GM18873 (cell line): ENCODE results near the gene DYNC1LI2.
"Not testable (repeated sequence)": the region's sequence is repeated elsewhere in the genome, so short reads cannot be mapped to it uniquely, and the experiment has no call there.

Experiments used
- ATAC-seq: cut with Tn5 transposase; IDR thresholded peaks from one replicate; pipeline ENCODE4 v1.9.1; 2021; ENCODE audit warnings: mild to moderate bottlenecking, moderate library complexity, moderate number of reproducible peaks; ENCODE audit not compliant: unreplicated experiment, low FRiP score

The DYNC1LI2 gene

DNA sequence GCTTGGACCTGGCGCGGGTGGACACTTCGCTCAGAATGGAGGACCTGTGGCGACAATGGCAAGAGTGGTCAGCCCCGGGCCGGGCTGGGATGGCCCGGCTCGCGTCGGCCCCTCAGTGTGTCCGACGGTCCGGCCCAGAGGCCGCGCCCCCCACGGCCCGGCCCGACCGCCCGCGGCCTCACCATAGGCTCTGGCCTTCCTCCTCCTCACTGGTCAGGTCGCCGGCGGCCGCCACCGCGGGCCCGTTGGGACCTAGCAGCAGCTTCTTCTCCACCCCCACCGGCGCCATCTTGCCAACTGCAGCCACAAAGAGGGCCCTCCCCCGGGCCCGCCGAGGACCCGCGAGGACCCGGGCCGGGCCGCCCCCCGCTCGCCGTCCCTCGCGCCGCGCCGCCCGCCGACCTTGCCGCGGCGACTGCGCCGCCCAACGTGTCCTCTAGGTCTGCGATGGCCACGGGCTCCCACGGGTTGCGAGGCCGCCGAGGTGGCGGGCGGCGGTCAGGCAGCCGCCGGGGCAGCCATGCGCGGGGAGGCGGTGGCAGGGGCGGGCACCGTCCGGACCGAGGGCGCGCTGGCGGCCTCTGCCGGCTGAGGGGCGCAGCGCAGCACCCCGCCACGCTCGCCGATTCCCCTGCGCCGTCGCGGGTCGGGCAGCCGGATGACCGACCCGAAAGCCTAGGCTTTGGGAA is at the start of gene DYNC1LI2:
DYNC1LI2 (minus strand) TSS at position 307 of the 689 bp plus-strand sequence; CDS start at position 289, 18 bp downstream.
- ATAC-seq = peak; percentile 67

DNA sequence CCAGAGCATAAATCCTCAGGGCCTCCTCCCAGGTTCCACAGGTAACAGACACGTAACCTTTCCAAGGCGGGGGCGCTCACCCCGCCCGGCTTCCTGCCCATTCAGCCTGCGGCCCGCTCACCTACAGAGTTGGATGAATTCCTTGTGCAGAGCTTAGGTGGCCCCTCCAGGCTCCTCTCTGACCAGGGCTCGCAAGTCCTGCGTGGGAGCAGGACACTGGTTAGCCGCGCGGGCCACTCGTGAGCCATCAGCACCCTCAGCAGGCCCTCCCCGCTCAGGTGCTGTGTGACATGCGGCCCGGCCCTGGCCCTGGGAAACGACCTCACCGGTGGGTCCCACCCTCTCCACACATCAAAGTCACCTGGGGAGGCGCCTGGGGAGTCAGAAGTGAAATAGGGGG is 49.4 kb upstream of the DYNC1LI2 start:
- no peak for ATAC-seq

- no peak for ATAC-seq
Observed at GRCh38 chr16:66798161-66798560, 46.8 kb upstream of the DYNC1LI2 start.

DNA sequence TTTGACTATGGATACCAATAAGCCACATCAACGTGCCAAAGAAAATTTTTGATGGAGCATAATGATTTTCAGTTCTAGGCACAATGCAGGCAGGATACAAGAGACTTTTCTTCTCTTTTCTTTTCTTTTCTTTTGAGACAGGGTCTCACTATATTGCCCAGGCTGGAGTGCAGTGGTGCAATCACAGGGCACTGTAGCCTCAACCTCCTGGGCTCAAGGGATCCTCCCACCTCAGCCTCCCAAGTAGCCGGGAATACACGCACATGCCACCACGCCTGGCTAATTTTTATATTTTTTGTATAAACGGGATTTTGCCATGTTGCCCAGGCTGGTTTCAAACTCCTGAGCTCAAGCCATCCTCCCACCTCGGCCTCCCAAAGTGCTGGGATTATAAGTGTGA is 42.6 kb upstream of the DYNC1LI2 start:
- ATAC-seq = not testable (repeated sequence)

GRCh38 chr16:66790130-66790733 is 38.8 kb upstream of the DYNC1LI2 start:
- no peak for ATAC-seq

GRCh38 chr16:66787427-66787826 is 36.0 kb upstream of the DYNC1LI2 start:
- ATAC-seq = no peak

- ATAC-seq = no peak
Observed at GRCh38 chr16:66786551-66786950, 35.1 kb upstream of the DYNC1LI2 start.

DNA sequence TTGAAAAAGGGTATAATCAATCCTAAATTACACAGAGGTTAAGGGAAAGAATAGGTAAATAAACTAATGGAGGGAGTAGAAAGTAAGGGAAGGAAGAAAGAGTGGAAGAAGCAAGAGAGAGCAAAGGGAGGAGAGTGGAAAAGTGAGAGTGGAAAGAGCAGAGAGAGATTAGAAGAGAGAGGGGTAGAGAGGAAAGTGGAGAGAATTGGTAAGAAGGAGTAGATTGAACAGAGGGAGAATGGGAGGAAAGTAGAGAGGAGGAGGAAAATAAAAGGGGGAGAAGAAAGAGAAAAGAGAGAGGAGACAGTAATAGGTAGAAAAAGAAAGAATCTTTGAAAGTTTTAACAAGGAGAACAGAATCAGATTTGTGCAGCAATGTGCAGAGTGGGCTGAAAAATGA is 25.0 kb upstream of the DYNC1LI2 start:
- no peak for ATAC-seq

- no peak for ATAC-seq
Observed at GRCh38 chr16:66774981-66775380, 23.6 kb upstream of the DYNC1LI2 start.

- ATAC-seq = no peak
Observed at GRCh38 chr16:66758086-66758485, 6.7 kb upstream of the DYNC1LI2 start.

DNA sequence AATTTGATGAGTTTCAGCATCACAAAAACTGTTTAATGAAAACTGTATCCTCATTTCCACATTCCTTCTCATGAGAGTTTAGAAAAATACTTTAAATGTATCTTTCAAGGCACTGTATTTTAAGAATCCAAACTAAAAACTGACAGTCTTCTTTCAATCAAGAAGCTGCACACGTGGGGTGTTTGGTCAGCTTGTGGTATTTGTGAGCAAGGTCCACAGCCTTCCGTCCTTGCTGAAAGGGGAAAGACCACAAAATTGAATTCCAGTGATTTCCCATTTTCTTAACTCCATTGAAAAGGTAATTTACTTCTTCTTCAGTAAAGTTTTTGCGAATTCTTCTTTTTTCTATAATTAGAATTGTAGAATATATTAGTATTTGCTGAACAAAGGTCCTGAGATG is 3.4 kb upstream of the DYNC1LI2 start:
- no peak for ATAC-seq

DNA sequence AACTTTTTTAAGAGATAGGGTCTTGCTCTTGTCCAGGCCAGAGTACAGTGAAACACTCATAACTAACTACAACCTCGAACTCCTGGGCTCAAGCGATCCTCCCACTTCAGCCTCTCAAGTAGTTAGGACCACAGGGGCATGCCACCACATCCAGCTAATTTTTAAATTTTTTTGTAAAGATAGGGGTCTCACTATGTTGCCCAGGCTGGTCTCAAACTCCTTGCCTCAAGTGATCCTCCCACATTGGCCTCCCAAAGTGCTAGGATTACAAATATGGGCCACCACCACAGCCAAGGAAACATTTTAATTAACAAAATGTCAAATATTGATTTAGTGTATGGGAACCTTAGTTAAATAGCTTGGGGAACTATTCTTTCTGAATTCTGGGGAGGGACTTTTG is 2.8 kb upstream of the DYNC1LI2 start:
- no peak for ATAC-seq

DNA sequence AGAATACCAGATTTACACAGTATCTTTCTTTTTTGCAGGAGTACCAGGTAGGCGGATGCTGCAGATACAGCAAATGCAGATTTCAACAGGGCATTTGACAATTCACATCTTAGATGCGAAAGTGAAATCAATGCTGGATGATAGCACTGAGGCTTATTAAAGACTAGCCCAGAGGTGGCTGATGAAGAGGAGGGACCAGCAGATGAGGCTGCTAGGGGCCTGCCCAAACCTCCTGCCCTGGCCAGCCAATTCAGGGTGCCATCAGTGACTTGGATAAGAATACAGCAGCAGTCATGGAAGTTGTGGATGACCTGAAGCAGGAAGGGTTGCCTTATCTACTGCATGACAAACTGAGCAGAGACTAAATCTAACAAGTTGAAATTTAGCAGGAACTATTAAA is 1.5 kb upstream of the DYNC1LI2 start:
- ATAC-seq = no peak

GRCh38 chr16:66752379-66752778 is 970 bp upstream of the DYNC1LI2 start:
- ATAC-seq = no peak

DNA sequence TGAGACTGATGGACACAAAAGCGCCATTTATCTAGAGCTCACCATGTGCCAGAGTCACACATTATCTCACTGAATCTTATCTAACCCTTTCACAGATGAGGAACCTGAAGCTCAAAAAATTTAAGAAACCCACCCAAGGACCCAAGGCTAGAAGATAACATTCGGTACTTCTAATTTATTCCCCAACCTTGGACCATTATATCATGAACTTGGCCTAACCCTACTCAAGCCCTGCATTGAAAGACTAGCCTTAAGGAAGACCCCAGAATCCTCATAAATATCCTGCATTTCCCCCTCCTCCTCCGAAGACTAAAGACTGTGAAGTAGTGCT is 548 bp upstream of the DYNC1LI2 start:
- no peak for ATAC-seq

DNA sequence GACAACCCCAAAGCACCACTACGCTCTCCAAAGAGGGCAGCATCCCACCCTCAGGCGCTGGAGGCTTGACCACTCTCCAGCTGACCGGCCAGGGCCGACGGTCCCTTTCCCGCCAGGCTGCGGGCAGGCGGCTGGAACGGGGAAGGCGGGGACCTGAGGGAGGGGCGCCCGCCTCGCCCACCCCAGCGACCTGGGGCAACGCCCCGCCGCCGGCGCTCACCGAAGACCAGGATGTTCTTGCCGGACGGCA is 431 bp downstream of the DYNC1LI2 start:
- peak; percentile 16 for ATAC-seq

DNA sequence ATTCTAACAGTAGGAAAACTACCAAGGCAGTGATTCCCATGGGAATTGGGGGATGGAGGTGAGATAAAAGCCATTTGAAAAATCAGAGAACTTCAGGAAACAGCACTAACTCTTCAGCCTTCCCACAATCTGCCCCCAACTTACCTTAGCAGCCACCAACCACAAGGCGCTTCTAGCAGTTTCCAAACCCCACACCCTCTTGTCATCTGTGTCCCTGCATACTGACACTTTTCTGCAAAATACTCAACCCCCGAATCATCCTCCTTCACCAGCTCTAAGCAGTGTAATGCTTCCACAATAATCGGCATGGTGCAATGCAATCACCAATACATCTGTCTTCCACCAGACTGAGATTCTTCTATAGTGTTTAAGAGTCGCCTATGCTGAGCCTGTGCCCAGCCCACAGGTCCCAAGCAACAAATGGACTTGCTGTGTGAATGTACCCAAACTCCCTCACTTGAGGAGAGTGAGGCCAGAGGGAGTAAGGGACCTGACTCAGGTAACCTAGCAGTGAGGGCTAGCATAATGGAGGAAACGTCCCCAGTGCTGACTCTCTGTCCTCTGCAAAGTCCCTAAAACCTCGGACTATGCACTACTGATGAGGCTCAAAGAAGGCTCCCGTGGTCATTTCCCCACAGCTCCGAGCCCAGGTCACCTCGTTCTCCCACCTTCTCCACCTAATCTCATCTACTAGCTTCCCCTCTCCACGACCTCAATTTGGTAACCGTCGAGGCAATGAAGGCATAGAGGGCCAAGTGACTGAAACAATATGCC is 943 bp downstream of the DYNC1LI2 start:
- ATAC-seq = no peak

- ATAC-seq = no peak
Observed at GRCh38 chr16:66746682-66747081, 4.7 kb downstream of the DYNC1LI2 start.

GRCh38 chr16:66746048-66746447 is 5.4 kb downstream of the DYNC1LI2 start:
- ATAC-seq = no peak

DNA sequence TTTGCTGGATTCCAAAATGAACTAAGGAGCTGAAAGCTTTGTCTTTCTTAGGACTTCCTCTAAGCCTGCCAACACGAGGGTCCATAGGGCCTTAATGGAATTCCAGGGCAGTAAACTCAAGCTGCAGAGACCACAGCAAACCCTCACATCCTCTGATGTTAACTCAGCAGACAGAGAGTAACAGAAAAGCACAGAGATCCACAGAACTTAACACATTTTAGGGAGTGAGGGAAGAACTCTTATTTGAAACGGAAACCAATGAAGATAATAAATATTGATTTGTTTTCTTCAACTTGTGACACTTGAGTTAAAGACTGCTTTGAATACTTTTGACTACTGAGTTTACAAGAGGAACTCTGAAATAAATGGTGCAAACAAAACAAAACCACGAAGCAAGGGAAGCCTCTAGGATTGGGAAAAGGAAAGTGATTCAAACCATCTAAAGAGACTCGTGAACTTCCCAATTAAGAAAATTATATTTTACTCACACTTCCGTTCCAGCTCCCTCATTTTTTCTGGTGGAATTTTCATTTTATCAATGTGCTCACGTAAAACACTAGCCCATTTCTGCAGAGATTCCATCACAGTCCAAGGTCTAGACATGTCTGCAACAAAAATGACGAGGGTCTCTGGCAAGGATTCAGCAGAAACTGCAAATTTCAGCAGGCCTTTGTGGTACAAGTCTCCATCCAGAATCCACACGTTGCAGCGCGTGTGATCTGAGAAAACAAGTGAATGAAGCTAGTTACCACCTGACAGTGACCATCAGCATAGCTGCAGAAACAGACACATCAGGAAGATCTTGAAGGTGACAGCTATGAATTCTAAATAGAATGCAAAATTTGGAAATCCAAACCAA is 9.2 kb downstream of the DYNC1LI2 start:
- ATAC-seq = no peak
